Measurements from ENCODE around the gene FBXO38. TPM values are rescaled to one million over a fixed set of nuclear protein-coding genes. Genes with fewer than 3 reads are reported as not detected.

FBXO38 gene
- polyA plus RNA-seq, 1 donor: 36.5 TPM

GRCh38 chr5:148397968-148398595 lies 14.3 kb downstream of the FBXO38 start:
- H3K4me3 ChIP-seq (ENCODE audit: low read length): no peak overlapping the region
- DNase-seq: peak; percentile 42 to 83
- peak overlapping the region; percentile 63 for H3K27ac ChIP-seq (ENCODE audit: low read length)
- 29% methylated on average over 2 of the region's 3 CpGs for WGBS (ENCODE audit: insufficient coverage, low lambda C conversion rate)
- peaks cover 22% of the 10 kb centered on the region for H3K4me1 ChIP-seq (ENCODE audit: control insufficient read depth, insufficient read depth, low read length)
- no peaks in the 10 kb centered on the region for H3K27me3 ChIP-seq (ENCODE audit: control insufficient read depth, insufficient read depth, low read length)
- H3K36me3 ChIP-seq (ENCODE audit: control insufficient read depth, insufficient read depth, low read length): peaks cover 36% of the 10 kb centered on the region
- H3K9me3 ChIP-seq (ENCODE audit: control insufficient read depth, low read depth, low read length): no peaks in the 10 kb centered on the region

GRCh38 chr5:148398698-148399121 lies 15.0 kb downstream of the FBXO38 start:
- DNase-seq: peak in 1 of 2 donors; percentile 65
- H3K27ac ChIP-seq (ENCODE audit: low read length): peak overlapping the region; percentile 63

GRCh38 chr5:148401604-148402003 lies 17.8 kb downstream of the FBXO38 start:
- Histone ChIP-seq H3K4me1 (ENCODE audit: control insufficient read depth, insufficient read depth, low read length) (peaks cover 10% of the 10 kb centered on the region), H3K27ac (ENCODE audit: low read length) (no peak overlapping the region), H3K27me3 (ENCODE audit: control insufficient read depth, insufficient read depth, low read length) (no peaks in the 10 kb centered on the region), H3K36me3 (ENCODE audit: control insufficient read depth, insufficient read depth, low read length) (peaks cover 53% of the 10 kb centered on the region), H3K9me3 (ENCODE audit: control insufficient read depth, low read depth, low read length) (no peaks in the 10 kb centered on the region), H3K4me3 (ENCODE audit: low read length) (no peak overlapping the region)
- DNase-seq: no peak
- 100% methylated on average over 2 of the region's 2 CpGs for WGBS (ENCODE audit: insufficient coverage, low lambda C conversion rate)

More at GRCh38 chr5:148398698-148399121, 15.0 kb downstream of the FBXO38 start:
- Histone ChIP-seq H3K27me3 (ENCODE audit: control insufficient read depth, insufficient read depth, low read length) (no peaks in the 10 kb centered on the region), H3K9me3 (ENCODE audit: control insufficient read depth, low read depth, low read length) (no peaks in the 10 kb centered on the region), H3K36me3 (ENCODE audit: control insufficient read depth, insufficient read depth, low read length) (peaks cover 36% of the 10 kb centered on the region), H3K4me3 (ENCODE audit: low read length) (no peak overlapping the region), H3K4me1 (ENCODE audit: control insufficient read depth, insufficient read depth, low read length) (peaks cover 16% of the 10 kb centered on the region)
- 20% methylated on average over 1 of the region's 5 CpGs for WGBS (ENCODE audit: insufficient coverage, low lambda C conversion rate)

GRCh38 chr5:148403344-148403743 lies 19.6 kb downstream of the FBXO38 start:
- no peak for DNase-seq
- Histone ChIP-seq H3K4me3 (ENCODE audit: low read length) (no peak overlapping the region), H3K4me1 (ENCODE audit: control insufficient read depth, insufficient read depth, low read length) (peaks cover 9% of the 10 kb centered on the region), H3K36me3 (ENCODE audit: control insufficient read depth, insufficient read depth, low read length) (peaks cover 62% of the 10 kb centered on the region), H3K27me3 (ENCODE audit: control insufficient read depth, insufficient read depth, low read length) (no peaks in the 10 kb centered on the region), H3K27ac (ENCODE audit: low read length) (no peak overlapping the region), H3K9me3 (ENCODE audit: control insufficient read depth, low read depth, low read length) (no peaks in the 10 kb centered on the region)

- Histone ChIP-seq H3K36me3 (ENCODE audit: control insufficient read depth, insufficient read depth, low read length) (peaks cover 60% of the 10 kb centered on the region), H3K27ac (ENCODE audit: low read length) (no peak overlapping the region)
These were observed 22.6 kb downstream of the FBXO38 start for GRCh38 chr5:148406406-148406805.

GRCh38 chr5:148408092-148408491 lies 24.3 kb downstream of the FBXO38 start:
- no peaks in the 10 kb centered on the region for H3K4me1 ChIP-seq (ENCODE audit: control insufficient read depth, insufficient read depth, low read length)
- no peak for DNase-seq
- 94% methylated on average over 3 of the region's 3 CpGs for WGBS (ENCODE audit: insufficient coverage, low lambda C conversion rate)
- no peaks in the 10 kb centered on the region for H3K27me3 ChIP-seq (ENCODE audit: control insufficient read depth, insufficient read depth, low read length)
- H3K36me3 ChIP-seq (ENCODE audit: control insufficient read depth, insufficient read depth, low read length): peaks cover 56% of the 10 kb centered on the region
- H3K9me3 ChIP-seq (ENCODE audit: control insufficient read depth, low read depth, low read length): no peaks in the 10 kb centered on the region
- H3K27ac ChIP-seq (ENCODE audit: low read length): no peak overlapping the region
- no peak overlapping the region for H3K4me3 ChIP-seq (ENCODE audit: low read length)

More at GRCh38 chr5:148406406-148406805, 22.6 kb downstream of the FBXO38 start:
- Histone ChIP-seq H3K4me1 (ENCODE audit: control insufficient read depth, insufficient read depth, low read length) (no peaks in the 10 kb centered on the region), H3K4me3 (ENCODE audit: low read length) (no peak overlapping the region), H3K27me3 (ENCODE audit: control insufficient read depth, insufficient read depth, low read length) (no peaks in the 10 kb centered on the region), H3K9me3 (ENCODE audit: control insufficient read depth, low read depth, low read length) (no peaks in the 10 kb centered on the region)
- DNase-seq: no peak
- 100% methylated on average over 3 of the region's 3 CpGs for WGBS (ENCODE audit: insufficient coverage, low lambda C conversion rate)

- Histone ChIP-seq H3K9me3 (ENCODE audit: control insufficient read depth, low read depth, low read length) (no peaks in the 10 kb centered on the region), H3K27me3 (ENCODE audit: control insufficient read depth, insufficient read depth, low read length) (no peaks in the 10 kb centered on the region), H3K27ac (ENCODE audit: low read length) (no peak overlapping the region), H3K36me3 (ENCODE audit: control insufficient read depth, insufficient read depth, low read length) (peaks cover 51% of the 10 kb centered on the region), H3K4me3 (ENCODE audit: low read length) (no peak overlapping the region), H3K4me1 (ENCODE audit: control insufficient read depth, insufficient read depth, low read length) (peaks cover 14% of the 10 kb centered on the region)
- DNase-seq: no peak
- 86% methylated on average over 1 of the region's 2 CpGs for WGBS (ENCODE audit: insufficient coverage, low lambda C conversion rate)
These were observed 28.4 kb downstream of the FBXO38 start for GRCh38 chr5:148412124-148412523.

GRCh38 chr5:148414833-148415232 lies 31.1 kb downstream of the FBXO38 start:
- H3K27ac ChIP-seq (ENCODE audit: low read length): no peak overlapping the region
- WGBS (ENCODE audit: insufficient coverage, low lambda C conversion rate): no CpG with 5 or more reads among the region's 4 CpGs
- peak in 1 of 2 donors; percentile 11 for DNase-seq
- peaks cover 56% of the 10 kb centered on the region for H3K36me3 ChIP-seq (ENCODE audit: control insufficient read depth, insufficient read depth, low read length)
- H3K9me3 ChIP-seq (ENCODE audit: control insufficient read depth, low read depth, low read length): no peaks in the 10 kb centered on the region
- H3K4me1 ChIP-seq (ENCODE audit: control insufficient read depth, insufficient read depth, low read length): peaks cover 26% of the 10 kb centered on the region
- no peak overlapping the region for H3K4me3 ChIP-seq (ENCODE audit: low read length)
- no peaks in the 10 kb centered on the region for H3K27me3 ChIP-seq (ENCODE audit: control insufficient read depth, insufficient read depth, low read length)

GRCh38 chr5:148416416-148416815 lies 32.7 kb downstream of the FBXO38 start:
- DNase-seq: peak in 1 of 2 donors; percentile 67
- WGBS (ENCODE audit: insufficient coverage, low lambda C conversion rate): no CpG with 5 or more reads among the region's 1 CpG
- H3K36me3 ChIP-seq (ENCODE audit: control insufficient read depth, insufficient read depth, low read length): peaks cover 54% of the 10 kb centered on the region
- H3K27ac ChIP-seq (ENCODE audit: low read length): peak overlapping the region; percentile 25
- H3K27me3 ChIP-seq (ENCODE audit: control insufficient read depth, insufficient read depth, low read length): no peaks in the 10 kb centered on the region
- H3K4me1 ChIP-seq (ENCODE audit: control insufficient read depth, insufficient read depth, low read length): peaks cover 26% of the 10 kb centered on the region
- H3K9me3 ChIP-seq (ENCODE audit: control insufficient read depth, low read depth, low read length): no peaks in the 10 kb centered on the region
- H3K4me3 ChIP-seq (ENCODE audit: low read length): no peak overlapping the region

GRCh38 chr5:148416921-148417320 lies 33.2 kb downstream of the FBXO38 start:
- H3K36me3 ChIP-seq (ENCODE audit: control insufficient read depth, insufficient read depth, low read length): peaks cover 57% of the 10 kb centered on the region
- no peaks in the 10 kb centered on the region for H3K9me3 ChIP-seq (ENCODE audit: control insufficient read depth, low read depth, low read length)
- peak in 1 of 2 donors; percentile 30 for DNase-seq
- peaks cover 26% of the 10 kb centered on the region for H3K4me1 ChIP-seq (ENCODE audit: control insufficient read depth, insufficient read depth, low read length)
- H3K27ac ChIP-seq (ENCODE audit: low read length): peak overlapping the region; percentile 25
- no peaks in the 10 kb centered on the region for H3K27me3 ChIP-seq (ENCODE audit: control insufficient read depth, insufficient read depth, low read length)
- H3K4me3 ChIP-seq (ENCODE audit: low read length): no peak overlapping the region
- WGBS (ENCODE audit: insufficient coverage, low lambda C conversion rate): 52% methylated on average over 2 of the region's 7 CpGs

- Histone ChIP-seq H3K27me3 (ENCODE audit: control insufficient read depth, insufficient read depth, low read length) (no peaks in the 10 kb centered on the region), H3K27ac (ENCODE audit: low read length) (peak overlapping the region; percentile 40), H3K36me3 (ENCODE audit: control insufficient read depth, insufficient read depth, low read length) (peaks cover 55% of the 10 kb centered on the region), H3K4me3 (ENCODE audit: low read length) (no peak overlapping the region), H3K4me1 (ENCODE audit: control insufficient read depth, insufficient read depth, low read length) (peaks cover 26% of the 10 kb centered on the region), H3K9me3 (ENCODE audit: control insufficient read depth, low read depth, low read length) (no peaks in the 10 kb centered on the region)
- WGBS (ENCODE audit: insufficient coverage, low lambda C conversion rate): 17% methylated on average over 1 of the region's 3 CpGs
- peak; percentile 54 to 77 for DNase-seq
These were observed 34.8 kb downstream of the FBXO38 start for GRCh38 chr5:148418511-148418910.

Data from large intestine (tissue), 3 donors.